ENCODE measurements around the gene HSPA1L. TPM values are rescaled to one million over a fixed set of nuclear protein-coding genes. Genes with fewer than 3 reads are reported as not detected.
"Not testable (repeated sequence)": the region's sequence is repeated elsewhere in the genome, so short reads cannot be mapped to it uniquely, and the experiment has no call there.

HSPA1L gene
- total RNA-seq, 1 donor from 2014 or later = 2.0 TPM

DNA sequence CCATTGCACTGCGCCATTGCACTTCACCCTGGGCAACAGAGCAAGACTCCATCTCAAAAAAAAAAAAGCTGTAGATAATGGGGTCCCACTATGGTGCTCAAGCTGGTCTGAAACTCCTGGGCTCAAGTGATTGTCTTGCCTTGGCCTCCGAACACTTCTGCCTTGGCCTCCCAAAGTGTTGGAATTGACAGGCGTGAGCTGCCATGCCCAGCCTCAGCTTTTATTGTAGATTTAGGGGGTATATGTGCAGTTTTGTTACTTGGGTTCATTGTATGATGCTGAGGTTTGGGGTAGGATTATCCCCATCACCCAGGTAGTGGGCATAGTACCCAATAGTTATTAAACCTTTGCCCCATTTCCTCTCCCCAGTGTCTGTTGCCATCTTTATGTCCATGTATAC, 23.9 kb upstream of the HSPA1L start:
- intact Hi-C loops (cut with DNase I) = loop anchor here (10.0 kb wide), 1 partner anchor 104 kb away; the partner anchor contains the start of gene CLIC1
- ATAC-seq (ENCODE audit: poor library complexity) (no peak), DNase-seq (no peak)

DNA sequence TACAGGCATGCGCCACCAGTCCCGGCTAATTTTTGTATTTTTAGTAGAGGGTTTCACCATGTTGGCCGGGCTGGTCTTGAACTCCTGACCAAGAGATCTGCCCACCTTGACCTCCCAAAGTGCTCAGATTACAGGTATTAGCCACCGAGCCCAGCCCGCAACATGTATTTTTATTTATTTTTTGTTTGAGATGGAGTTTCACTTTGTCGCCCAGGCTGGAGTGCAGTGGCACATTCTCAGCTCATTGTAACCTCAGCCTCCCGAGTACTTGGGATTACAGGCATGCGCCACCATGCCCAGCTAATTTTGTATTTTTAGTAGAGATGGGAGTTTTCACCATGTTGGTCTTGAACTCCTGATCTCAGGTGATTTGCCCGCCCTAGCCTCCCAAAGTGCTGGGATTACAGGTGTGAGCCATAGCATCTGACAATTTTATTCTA, 23.1 kb upstream of the HSPA1L start:
- not testable (repeated sequence) for DNase-seq; ATAC-seq (ENCODE audit: poor library complexity)
- intact Hi-C loops (cut with DNase I) = loop anchor here (10.0 kb wide), 1 partner anchor 103 kb away; the partner anchor contains the start of gene CLIC1

DNA sequence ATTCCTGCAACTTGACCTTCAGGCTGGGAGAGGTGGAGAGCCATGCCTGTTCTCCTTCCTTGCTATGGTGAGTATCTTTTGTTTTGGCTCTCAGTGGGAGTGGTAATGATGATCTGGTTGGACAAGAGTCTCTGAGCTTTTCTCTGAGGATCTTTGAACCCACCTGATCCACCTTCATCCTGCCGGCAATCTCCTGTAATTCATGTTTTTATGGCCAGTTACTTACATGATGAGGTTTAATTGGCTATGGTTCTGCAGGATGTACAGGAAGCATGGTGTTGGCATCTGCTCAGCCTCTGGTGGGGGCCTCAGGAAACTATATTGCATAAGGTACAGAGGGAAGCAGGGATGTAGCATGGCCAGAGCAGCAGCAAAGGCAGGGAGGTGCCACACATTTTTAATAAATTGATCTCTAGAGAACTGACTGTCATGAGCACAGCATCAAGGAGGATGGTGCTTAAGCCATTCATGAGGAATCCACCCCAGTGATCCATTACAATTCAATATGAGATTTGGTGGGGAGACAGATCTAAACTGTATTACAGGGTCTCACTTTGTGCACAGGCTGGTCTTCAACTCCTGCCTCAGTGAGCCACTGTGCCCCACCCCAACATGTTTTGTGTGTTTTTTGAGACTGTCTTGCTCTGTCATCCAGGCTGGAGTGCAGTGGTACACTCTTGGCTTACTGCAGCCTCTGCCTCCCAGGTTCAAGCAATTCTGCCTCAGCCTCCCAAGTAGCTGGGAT, 22.5 kb upstream of the HSPA1L start:
- DNase-seq (no peak), ATAC-seq (ENCODE audit: poor library complexity) (no peak)
- intact Hi-C loops (cut with DNase I) = loop anchor here (10.0 kb wide), 1 partner anchor 103 kb away; the partner anchor contains the start of gene CLIC1

DNA sequence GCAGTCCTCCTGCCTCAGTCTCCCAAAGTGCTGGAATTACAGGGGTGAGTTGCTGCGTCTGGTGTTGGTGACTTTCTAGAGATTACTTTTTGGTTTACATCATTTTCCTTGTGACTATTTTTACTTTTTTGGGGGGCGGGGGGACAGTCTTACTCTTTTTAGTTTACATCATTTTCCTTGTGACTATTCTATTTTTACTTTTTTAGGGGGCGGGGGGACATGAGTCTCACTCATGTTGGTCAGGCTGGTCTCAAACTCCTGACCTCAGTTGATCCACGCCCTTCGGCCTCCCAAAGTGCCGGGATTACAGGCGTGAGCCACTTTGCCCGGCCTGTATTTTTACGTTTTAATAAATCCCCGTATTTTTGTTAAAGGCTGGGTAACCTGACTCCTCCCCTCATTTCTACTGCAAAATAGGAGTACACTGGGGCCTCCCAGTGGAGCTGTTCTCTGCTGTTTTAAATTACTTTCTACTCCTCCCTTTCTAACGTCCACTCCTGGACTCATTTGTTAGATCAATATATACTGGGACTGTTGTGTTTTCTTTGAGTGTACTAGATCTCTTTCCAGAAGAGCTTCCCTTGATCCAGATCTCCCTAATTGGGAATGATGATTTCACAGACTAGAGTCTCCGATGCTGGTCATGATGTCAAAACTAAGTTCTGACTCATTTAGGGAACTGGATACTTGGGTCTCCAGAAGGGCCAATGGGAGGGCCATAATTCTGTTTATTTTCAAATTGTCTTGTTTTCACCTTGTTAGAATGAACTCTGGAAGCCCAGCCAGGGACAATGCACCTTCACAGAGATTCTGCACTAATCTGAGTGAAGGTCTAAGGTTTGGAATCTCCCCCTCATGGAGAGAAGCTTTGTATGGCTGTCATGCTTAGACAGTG, 21.6 kb upstream of the HSPA1L start:
- no peak for DNase-seq

DNA sequence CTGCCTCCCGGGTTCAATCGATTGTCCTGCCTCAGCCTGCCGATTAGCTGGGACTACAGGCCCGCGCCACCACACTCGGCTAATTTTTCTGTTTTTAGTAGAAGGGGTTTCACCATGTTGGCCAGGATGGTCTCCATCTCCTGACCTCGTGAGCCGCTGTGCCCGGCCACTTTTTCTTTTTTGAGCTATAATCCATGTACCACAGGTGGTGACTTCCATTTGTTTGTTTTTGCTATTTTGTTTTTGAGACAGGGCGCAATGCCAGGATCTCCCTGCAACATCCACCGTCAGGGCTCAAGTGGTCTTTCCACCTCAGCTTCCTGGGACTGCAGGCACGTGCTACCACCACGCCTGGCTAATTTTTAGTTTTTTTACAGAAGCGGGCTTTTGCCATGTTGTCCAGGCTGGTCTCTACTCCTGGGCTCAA, 21.0 kb upstream of the HSPA1L start:
- DNase-seq (no peak), ATAC-seq (ENCODE audit: poor library complexity) (no peak)
- intact Hi-C loops (cut with DNase I) = loop anchor here (10.0 kb wide), 1 partner anchor 101 kb away; the partner anchor contains the start of gene CLIC1

More for the DNA sequence above, 21.6 kb upstream of the HSPA1L start:
- intact Hi-C loops (cut with DNase I) = loop anchor here (10.0 kb wide), 1 partner anchor 102 kb away; the partner anchor contains the start of gene CLIC1
- no peak for ATAC-seq (ENCODE audit: poor library complexity)

DNA sequence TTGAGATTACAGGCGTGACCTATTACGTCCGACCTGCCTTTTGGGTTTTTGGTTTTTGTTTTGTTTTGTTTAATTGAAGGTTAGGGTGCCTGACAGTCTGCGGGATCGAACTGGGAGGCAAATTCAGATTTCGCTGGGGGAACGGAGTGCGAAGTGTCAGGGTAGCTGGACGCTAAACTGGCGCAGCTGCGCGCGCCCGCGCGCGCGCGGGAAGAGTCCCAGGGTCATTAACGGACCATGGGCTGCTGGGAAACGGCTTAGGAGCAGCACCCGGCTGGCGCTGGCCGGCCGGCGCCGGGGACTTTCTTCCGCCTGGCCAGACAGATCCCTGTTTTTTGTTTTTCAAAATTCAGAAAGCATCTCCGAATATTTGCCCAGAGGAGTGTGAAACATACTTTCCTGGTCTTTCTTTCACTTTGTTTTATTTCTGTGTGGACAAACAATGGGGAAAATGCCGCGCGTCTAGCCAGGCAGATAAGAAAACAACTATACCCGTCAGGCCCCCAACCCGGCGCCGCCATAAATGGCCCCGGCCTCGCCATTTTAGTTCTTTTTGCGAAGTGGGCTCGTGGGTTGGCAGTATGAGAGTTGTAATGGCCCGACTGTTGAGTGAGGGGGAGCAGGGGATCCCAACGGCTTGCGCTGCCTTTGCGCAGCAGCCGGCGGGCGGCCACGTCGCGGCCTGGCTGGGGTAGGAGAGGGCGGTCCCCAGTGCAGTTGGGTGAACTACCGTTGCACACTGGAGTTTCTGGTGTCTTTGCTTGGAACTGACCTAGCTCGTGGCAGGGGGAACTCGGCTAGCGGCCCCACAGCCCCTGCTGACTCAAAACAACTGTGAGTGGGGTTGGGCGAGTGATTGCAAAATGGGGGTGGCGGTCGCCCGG, 19.5 kb upstream of the HSPA1L start:
- DNase-seq (peak; percentile 93), ATAC-seq (ENCODE audit: poor library complexity) (peak; percentile 92)
- intact Hi-C loops (cut with DNase I) = loop anchor here (5.0 to 10.0 kb wide), 2 partner anchors 62 to 100 kb away; partner anchors contain the start of gene CLIC1

DNA sequence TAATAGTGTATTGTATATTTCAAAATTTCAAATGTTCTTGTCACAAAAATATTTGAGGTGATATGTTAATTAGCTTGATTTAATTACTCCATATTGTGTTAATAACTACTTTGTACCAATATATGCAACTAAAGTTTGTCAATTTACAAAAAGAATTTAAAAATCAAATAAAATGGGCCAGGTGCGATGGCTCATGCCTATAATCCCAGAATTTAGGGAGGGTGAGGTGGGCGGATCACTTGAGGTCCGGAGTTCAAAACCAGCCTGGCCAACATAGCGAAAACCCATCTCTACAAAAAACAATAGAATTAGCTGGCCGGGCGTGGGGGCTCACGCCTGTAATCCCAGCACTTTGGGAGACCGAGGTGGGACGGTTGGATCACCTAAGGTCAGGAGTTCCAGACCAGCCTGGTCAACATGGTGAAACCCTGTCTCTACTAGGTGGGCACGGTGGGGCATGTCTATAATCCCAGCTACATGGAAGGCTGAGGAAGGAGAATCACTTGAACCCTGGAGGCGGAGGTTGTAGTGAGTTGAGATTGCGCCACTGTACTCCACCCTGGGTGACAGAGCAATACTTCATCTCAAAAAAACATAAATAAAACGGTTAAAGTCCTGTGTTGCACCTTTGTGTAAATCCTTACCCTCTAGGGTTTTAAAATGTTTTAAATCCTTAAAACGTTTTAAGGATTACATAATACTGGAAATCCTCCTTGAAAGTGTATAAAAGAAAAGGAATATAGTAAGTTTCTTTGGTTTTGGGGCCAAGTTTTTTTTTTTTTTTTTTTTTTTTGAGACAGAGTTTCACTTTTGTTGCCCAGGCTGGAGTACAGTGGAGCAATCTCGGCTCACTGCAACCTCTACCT, 16.5 kb upstream of the HSPA1L start:
- intact Hi-C loops (cut with DNase I) = loop anchor here (2.0 to 10.0 kb wide), 3 partner anchors 59 to 151 kb away; partner anchors contain the start of genes CLIC1 and LY6G5C
- DNase-seq (no peak), ATAC-seq (ENCODE audit: poor library complexity) (no peak)

DNA sequence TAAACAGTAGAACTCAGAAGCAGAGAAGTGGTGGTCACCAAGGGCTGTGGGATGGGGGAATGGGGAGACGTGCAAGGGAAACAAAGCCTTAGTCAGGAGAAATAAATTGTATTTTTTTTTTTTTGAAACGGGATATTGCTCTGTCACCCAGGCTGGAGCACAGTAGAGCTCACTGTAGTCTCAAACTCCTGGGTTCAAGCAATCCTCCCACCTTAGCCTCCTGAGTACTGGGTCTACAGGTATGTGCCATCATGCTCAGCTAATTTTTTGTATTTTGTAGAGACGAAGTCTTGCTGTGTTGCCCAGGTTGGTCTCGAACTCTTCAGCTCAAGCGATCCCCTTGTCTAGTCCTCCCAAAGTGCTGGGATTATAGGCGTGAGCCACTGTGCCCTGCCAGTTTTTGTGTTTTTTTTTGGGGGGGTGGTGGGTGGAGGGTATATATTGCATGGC, 15.8 kb upstream of the HSPA1L start:
- DNase-seq (no peak), ATAC-seq (ENCODE audit: poor library complexity) (no peak)
- intact Hi-C loops (cut with DNase I) = loop anchor here (2.0 to 10.0 kb wide), 3 partner anchors 59 to 150 kb away; partner anchors contain the start of genes CLIC1 and LY6G5C

DNA sequence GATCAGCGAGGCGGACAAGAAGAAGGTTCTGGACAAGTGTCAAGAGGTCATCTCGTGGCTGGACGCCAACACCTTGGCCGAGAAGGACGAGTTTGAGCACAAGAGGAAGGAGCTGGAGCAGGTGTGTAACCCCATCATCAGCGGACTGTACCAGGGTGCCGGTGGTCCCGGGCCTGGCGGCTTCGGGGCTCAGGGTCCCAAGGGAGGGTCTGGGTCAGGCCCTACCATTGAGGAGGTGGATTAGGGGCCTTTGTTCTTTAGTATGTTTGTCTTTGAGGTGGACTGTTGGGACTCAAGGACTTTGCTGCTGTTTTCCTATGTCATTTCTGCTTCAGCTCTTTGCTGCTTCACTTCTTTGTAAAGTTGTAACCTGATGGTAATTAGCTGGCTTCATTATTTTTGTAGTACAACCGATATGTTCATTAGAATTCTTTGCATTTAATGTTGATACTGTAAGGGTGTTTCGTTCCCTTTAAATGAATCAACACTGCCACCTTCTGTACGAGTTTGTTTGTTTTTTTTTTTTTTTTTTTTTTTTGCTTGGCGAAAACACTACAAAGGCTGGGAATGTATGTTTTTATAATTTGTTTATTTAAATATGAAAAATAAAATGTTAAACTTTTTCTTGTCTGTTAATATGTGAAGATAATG, 14.7 kb upstream of the HSPA1L start:
- ATAC-seq (ENCODE audit: poor library complexity) = no peak
- intact Hi-C loops (cut with DNase I) = loop anchor here (2.0 to 10.0 kb wide), 3 partner anchors 57 to 149 kb away; partner anchors contain the start of genes CLIC1 and LY6G5C
- no peak for DNase-seq

DNA sequence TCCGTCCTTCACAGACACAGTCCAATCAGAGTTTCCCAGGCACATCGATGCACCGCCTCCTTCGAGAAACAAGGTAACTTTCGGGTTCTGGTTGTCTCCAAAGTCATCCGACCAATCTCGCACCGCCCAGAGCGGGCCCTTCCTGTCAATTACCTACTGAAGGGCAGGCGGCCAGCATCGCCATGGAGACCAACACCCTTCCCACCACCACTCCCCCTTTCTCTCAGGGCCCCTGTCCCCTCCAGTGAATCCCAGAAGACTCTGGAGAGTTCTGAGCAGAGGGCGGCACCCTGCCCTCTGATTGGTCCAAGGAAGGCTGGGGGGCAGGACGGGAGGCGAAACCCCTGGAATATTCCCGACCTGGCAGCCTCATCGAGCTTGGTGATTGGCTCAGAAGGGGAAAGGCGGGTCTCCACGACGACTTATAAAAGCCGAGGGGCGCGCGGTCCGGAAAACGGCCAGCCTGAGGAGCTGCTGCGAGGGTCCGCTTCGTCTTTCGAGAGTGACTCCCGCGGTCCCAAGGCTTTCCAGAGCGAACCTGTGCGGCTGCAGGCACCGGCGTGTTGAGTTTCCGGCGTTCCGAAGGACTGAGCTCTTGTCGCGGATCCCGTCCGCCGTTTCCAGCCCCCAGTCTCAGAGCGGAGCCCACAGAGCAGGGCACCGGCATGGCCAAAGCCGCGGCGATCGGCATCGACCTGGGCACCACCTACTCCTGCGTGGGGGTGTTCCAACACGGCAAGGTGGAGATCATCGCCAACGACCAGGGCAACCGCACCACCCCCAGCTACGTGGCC, 12.4 kb upstream of the HSPA1L start, which contains the start of gene HSPA1B:
HSPA1B (plus strand) TSS at position 453 of the 794 bp plus-strand sequence; CDS start at position 666, 213 bp downstream.
- peak; percentile 90 for ATAC-seq (ENCODE audit: poor library complexity)
- peak; percentile 100 for DNase-seq
- intact Hi-C loops (cut with DNase I) = no loop called here

DNA sequence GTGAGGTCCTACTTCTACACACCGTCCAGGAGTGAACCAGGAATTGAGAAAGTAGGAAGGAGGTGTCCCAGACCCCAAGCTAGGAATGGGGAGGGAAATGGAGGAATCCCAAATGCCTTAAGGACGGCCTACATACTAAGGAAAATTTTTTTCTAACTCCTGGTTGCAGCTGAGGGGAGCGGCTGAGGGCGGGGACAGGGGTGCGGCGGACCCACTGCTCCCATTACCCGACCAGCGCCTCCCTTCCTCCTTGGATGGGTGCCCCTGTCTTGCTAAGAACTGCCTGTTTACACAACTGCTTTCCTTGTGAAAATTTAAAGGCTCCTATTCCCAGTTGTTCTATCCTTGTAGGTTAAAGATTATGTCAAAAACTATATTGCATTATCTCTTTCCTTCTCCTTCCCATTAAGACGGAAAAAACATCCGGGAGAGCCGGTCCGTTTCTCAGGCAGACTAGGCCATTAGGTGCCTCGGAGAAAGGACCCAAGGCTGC, 11.8 kb upstream of the HSPA1L start:
- intact Hi-C loops (cut with DNase I) = no loop called here
- DNase-seq (peak; percentile 93), ATAC-seq (ENCODE audit: poor library complexity) (peak; percentile 52)

DNA sequence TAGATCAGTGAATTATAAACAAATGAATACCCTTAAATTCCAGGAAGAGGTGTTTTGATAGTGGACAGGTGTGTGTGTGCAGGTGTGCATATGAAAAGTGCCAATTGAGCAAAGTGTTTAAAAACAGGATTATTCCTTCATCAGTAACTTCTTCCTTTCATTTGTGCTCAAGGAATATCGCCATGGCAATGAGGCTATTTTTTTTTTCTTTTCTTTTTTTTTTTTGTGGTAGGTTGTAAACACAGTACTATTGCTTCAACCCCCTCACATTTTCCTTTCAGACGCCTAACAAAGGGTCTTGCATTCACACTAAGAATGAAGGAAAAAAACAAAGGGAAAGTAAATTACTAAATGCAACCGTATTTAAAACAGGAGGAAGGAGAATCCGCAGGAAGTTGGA, 10.5 kb upstream of the HSPA1L start:
- no peak for ATAC-seq (ENCODE audit: poor library complexity)
- intact Hi-C loops (cut with DNase I) = no loop called here

DNA sequence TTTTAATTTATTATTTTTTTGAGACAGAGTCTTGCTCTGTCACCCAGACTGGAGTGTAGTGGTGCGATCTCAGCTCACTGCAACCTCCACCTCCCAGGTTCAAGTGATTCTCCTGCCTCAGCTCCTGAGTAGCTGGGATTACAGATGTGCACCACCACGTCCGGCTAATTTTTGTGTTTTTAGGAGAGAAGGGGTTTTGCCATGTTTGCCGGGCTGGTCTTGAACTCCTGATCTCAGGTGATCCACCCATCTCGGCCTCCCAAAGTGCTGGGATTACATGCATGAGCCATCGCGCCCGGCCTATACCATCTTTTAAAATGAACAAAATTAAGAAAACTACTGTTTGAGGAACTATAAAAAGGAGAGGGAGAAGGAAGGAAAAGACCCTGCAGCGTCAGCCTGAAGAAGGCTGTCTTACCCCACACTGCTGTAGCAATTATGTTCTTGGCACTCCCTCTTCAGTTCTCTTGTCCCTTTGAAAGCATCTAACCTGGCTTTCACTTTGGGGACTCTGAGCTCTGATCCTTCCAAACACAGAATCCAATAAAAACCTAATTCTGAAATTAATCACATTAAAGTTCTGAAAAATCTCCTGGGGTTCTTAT, 8.6 kb upstream of the HSPA1L start:
- ATAC-seq (ENCODE audit: poor library complexity); DNase-seq; intact Hi-C loops (cut with DNase I): not testable (repeated sequence)

More for the DNA sequence above, 10.5 kb upstream of the HSPA1L start:
- no peak for DNase-seq

DNA sequence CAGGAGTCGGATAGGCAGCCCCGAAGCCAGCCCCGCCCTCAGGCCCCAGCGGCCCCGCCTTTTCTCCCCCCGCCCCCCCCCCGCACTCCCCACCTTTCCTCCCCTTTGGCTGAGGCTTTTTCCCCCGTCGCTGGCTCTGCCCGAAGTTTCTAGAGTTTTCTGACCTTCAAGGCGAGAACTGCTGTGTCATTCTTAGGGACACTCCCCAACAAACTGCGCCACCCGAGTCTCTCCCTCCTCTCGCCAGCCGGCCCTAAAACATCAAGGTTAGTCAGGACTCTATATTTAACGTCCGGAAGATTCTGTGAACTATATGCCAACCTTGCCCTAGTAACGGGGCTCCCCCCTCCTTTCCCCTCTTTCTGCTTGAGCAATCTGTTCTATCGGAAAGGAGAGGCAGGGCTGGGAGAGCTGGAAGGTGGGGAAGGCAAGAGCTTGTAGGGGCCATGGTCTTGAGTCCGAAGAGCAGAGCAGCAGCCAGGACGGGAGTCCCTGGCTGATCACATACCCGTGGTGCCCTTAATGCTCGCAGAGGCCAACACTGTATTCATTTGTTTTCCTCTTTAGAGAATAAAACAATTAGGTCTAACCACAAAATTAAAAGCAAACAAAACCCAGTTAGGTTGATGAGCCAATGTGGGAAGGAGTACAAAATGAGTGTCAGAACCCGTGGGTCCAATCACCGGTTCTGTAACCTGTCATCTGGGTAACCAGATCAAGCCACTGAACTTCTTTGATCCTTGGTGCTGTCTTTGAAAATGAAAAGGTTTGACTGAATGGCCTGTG, 7.1 kb upstream of the HSPA1L start:
- intact Hi-C loops (cut with DNase I) = no loop called here
- ATAC-seq (ENCODE audit: poor library complexity) (peak; percentile 71), DNase-seq (peak; percentile 88)
